PFSK-1 (cell line): ENCODE results near the gene ATG16L2.

ENCODE experiments used
- FOXP2 ChIP-seq: optimal IDR thresholded peaks from 2 replicates; pipeline ENCODE3; 2011; ENCODE audit warnings: borderline replicate concordance, control low read depth, inconsistent platforms; ENCODE audit not compliant: insufficient read depth; ENCODE audit errors: extremely low read length, extremely low read depth
- POLR2AphosphoS5 ChIP-seq: IDR thresholded peaks from 2 replicates; pipeline ENCODE4 v1.6.1; 2012; ENCODE audit warnings: low read depth, mild to moderate bottlenecking, control low read depth, low read length, moderate library complexity
- SIN3A ChIP-seq: IDR thresholded peaks from 2 replicates; pipeline ENCODE4 v1.6.1; 2012; ENCODE audit warnings: mild to moderate bottlenecking, low read length, moderate library complexity, borderline replicate concordance; ENCODE audit not compliant: insufficient read depth
- TAF1 ChIP-seq: IDR thresholded peaks from 2 replicates; pipeline ENCODE4 v1.6.1; 2012; ENCODE audit warnings: low read length, control low read depth, borderline replicate concordance; ENCODE audit not compliant: insufficient read depth
- TF ChIP-seq, protein P1 (sequence below), 2 experiments: IDR thresholded peaks; 2 replicates each; pipeline versions ENCODE4 v1.6.1 to v1.8.0; 2011 to 2012; ENCODE audit warnings: low read depth in 2 of 2, low read length in 2 of 2, control low read depth in 1 of 2, inconsistent platforms in 1 of 2, mild to moderate bottlenecking in 1 of 2, moderate library complexity in 1 of 2; ENCODE audit not compliant: insufficient read depth in 1 of 2

ATG16L2 gene

DNA sequence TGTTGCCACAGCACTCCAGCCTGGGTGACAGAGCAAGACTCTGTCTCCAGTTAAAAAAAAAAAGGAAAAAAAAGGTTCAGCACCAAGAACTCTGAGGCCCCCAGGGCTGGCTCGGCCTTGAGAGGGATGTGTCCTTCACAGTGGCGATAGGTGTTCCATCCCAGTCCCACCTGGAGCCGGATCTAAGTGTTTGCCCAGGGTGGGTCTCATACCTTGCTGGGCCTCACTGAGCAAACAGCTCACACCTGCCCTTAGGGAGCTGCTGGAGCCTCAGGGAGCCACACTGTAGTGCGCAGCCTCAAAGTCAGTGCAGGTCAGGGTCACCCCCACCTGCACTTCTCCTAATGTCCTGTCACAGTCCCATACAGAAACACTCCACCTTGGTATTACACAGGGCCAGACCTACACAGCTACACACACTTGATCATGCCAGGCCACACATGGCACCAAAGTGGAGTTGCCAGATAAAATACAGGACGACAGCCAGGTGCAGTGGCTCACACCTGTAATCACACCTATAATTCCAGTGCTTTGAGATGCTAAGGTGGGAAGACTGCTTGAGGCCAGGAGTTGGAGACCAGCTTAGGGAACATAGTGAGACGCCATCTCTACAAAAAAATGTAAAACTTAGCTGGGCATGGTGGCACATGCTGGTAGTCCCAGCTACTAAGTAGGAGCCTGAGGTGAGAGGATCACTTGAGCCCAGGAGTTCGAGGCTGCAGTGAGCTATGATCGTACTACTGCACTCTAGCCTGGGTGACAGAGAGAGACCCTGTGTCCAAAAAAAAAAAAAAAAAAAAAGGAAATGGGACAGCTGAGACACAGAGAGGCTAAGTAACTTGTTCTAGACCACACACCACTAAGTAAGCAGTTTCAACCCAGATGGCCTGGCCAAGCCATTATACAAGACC lies 27.7 kb upstream of the ATG16L2 start:
- TF ChIP-seq SIN3A (no peak), TAF1 (no peak), FOXP2 (no peak), POLR2AphosphoS5 (no peak)
- TF ChIP-seq, protein P1, sequence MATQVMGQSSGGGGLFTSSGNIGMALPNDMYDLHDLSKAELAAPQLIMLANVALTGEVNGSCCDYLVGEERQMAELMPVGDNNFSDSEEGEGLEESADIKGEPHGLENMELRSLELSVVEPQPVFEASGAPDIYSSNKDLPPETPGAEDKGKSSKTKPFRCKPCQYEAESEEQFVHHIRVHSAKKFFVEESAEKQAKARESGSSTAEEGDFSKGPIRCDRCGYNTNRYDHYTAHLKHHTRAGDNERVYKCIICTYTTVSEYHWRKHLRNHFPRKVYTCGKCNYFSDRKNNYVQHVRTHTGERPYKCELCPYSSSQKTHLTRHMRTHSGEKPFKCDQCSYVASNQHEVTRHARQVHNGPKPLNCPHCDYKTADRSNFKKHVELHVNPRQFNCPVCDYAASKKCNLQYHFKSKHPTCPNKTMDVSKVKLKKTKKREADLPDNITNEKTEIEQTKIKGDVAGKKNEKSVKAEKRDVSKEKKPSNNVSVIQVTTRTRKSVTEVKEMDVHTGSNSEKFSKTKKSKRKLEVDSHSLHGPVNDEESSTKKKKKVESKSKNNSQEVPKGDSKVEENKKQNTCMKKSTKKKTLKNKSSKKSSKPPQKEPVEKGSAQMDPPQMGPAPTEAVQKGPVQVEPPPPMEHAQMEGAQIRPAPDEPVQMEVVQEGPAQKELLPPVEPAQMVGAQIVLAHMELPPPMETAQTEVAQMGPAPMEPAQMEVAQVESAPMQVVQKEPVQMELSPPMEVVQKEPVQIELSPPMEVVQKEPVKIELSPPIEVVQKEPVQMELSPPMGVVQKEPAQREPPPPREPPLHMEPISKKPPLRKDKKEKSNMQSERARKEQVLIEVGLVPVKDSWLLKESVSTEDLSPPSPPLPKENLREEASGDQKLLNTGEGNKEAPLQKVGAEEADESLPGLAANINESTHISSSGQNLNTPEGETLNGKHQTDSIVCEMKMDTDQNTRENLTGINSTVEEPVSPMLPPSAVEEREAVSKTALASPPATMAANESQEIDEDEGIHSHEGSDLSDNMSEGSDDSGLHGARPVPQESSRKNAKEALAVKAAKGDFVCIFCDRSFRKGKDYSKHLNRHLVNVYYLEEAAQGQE (IDR thresholded peaks at IDR 0.05; ENCODE audit: insufficient read depth in 1 of 2, low read depth in 2 of 2, low read length in 2 of 2) = no peak

GRCh38 chr11:72787216-72788104 lies 26.8 kb upstream of the ATG16L2 start:
- TF ChIP-seq SIN3A = no peak
- TF ChIP-seq, protein P1 (IDR thresholded peaks at IDR 0.05; ENCODE audit: insufficient read depth in 1 of 2, low read depth in 2 of 2, low read length in 2 of 2) = no peak
- no peak for TF ChIP-seq TAF1
- no peak for TF ChIP-seq POLR2AphosphoS5
- TF ChIP-seq FOXP2 = no peak

GRCh38 chr11:72788241-72788640 lies 26.0 kb upstream of the ATG16L2 start:
- TF ChIP-seq FOXP2 (no peak), POLR2AphosphoS5 (no peak), SIN3A (no peak), TAF1 (no peak)
- TF ChIP-seq, protein P1 (IDR thresholded peaks at IDR 0.05; ENCODE audit: insufficient read depth in 1 of 2, low read depth in 2 of 2, low read length in 2 of 2) = no peak

- TF ChIP-seq FOXP2 (no peak), SIN3A (no peak), TAF1 (no peak), POLR2AphosphoS5 (no peak)
- TF ChIP-seq, protein P1 (IDR thresholded peaks at IDR 0.05; ENCODE audit: insufficient read depth in 1 of 2, low read depth in 2 of 2, low read length in 2 of 2) = no peak
Observed at GRCh38 chr11:72789493-72790131, 24.6 kb upstream of the ATG16L2 start.
